ENCODE results near the gene TSPAN14. TPM values are rescaled to one million over a fixed set of nuclear protein-coding genes. Genes with fewer than 3 reads are reported as not detected.

The TSPAN14 gene
- polyA plus RNA-seq, 3 donors = 123 to 160 (median 146) TPM

DNA sequence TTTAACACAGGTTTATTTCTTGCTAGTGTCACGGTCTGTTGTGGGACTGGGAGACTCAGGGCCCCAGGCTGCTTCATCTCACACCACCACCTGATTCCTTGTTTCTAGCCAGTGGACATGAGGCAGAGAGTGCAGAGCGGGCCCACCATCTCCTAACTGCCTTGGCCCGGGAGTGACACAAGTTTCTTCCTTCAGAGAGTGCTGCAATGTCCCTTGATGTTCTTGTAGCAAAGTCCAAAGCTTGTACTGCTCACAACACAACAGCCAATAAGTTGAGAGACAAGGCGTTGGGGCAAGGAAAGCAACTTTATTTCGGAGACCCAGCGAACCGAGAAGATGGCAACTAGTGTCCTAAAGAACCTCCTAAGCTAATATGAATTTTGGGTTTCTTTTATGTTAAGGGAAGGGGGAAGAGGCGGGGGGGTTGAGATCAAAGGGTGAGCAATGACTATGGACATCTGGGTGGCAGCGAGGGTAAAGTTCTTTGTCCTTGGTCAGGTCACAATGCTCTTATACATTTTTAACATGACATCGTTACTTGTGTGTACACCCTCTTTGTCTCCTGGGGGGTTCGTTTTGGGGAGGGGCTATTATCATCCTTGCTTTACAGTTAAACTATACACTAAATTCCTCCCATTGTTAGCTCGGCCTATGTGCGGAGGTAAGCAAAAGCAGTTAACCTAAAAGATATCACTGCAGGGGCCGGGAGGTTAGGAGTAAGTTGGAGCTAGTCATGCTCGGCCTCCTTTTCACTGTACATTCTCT, 115.2 kb downstream of the TSPAN14 start:
- no peaks in the 10 kb centered on the region for H3K36me3 Mint-ChIP-seq

DNA sequence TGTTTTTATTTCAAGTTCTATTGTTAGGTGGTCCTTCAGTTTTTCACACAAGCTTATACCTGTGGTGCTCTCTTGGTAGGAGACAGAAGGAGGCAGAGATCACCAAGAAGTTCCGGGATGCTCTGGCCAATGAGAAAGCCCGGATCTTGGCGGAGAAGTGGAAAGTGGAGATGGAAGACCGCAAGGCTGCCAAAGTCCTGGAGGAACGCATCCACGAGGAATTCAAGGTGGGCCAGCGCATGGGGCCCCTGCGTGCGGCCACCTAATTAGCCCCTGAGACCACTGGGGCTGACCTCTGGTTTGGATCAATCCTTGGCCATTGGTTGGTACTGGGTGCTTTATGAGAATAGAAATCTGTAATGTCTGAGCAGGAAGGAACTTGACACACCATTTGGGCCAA, 117.2 kb downstream of the TSPAN14 start:
- 99% methylated on average over 9 of the region's 9 CpGs for WGBS (ENCODE audit: insufficient coverage)
- Histone ChIP-seq H3K9me3 (replicated peaks in 1 of 2; ENCODE audit: control insufficient read depth in 1 of 2, insufficient read depth in 1 of 2, low read length in 2 of 2) (no peaks in the 10 kb centered on the region), H3K4me3 (replicated peaks in 1 of 3; ENCODE audit: low read depth in 2 of 3, low read length in 3 of 3) (no peak overlapping the region), H4K20me1 (ENCODE audit: insufficient read depth, low read length) (no peaks in the 10 kb centered on the region), H2AFZ (ENCODE audit: insufficient read depth, low read depth, low read length, poor library complexity, severe bottlenecking) (no peak overlapping the region), H3K36me3 (replicated peaks in 1 of 2; ENCODE audit: control insufficient read depth in 1 of 2, insufficient read depth in 2 of 2, low read length in 2 of 2) (no peaks in the 10 kb centered on the region), H3K4me2 (replicated peaks; ENCODE audit: extremely low read depth, low read length, poor library complexity, severe bottlenecking) (no peak overlapping the region), H3K9ac (ENCODE audit: insufficient read depth, low read length, poor library complexity, severe bottlenecking) (no peak overlapping the region), H3K27me3 (ENCODE audit: control insufficient read depth in 2 of 2, insufficient read depth in 2 of 2, low read length in 2 of 2) (no peaks in the 10 kb centered on the region), H3K4me1 (ENCODE audit: control insufficient read depth in 1 of 2, insufficient read depth in 2 of 2, low read length in 2 of 2) (no peaks in the 10 kb centered on the region), H3K79me2 (ENCODE audit: insufficient read depth, low read length) (no peaks in the 10 kb centered on the region), H3K27ac (ENCODE audit: low read depth in 1 of 2, low read length in 2 of 2) (no peak overlapping the region)
- H3K4me3 Mint-ChIP-seq = no peak overlapping the region
- no peak for DNase-seq
- intact Hi-C loops (cut with micrococcal nuclease) = no loop called here
- H3K27ac Mint-ChIP-seq = no peak overlapping the region
- no peaks in the 10 kb centered on the region for H3K4me1 Mint-ChIP-seq
- H3K36me3 Mint-ChIP-seq = no peaks in the 10 kb centered on the region
- peaks cover 0 to 4% (median 0%) of the 10 kb centered on the region in 7 donors for H3K9me3 Mint-ChIP-seq
- TF ChIP-seq, protein P1, sequence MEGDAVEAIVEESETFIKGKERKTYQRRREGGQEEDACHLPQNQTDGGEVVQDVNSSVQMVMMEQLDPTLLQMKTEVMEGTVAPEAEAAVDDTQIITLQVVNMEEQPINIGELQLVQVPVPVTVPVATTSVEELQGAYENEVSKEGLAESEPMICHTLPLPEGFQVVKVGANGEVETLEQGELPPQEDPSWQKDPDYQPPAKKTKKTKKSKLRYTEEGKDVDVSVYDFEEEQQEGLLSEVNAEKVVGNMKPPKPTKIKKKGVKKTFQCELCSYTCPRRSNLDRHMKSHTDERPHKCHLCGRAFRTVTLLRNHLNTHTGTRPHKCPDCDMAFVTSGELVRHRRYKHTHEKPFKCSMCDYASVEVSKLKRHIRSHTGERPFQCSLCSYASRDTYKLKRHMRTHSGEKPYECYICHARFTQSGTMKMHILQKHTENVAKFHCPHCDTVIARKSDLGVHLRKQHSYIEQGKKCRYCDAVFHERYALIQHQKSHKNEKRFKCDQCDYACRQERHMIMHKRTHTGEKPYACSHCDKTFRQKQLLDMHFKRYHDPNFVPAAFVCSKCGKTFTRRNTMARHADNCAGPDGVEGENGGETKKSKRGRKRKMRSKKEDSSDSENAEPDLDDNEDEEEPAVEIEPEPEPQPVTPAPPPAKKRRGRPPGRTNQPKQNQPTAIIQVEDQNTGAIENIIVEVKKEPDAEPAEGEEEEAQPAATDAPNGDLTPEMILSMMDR (IDR thresholded peaks at IDR 0.05) = no peak
- H3K27me3 Mint-ChIP-seq (ENCODE audit: low read depth in 3 of 3) = peaks cover 2 to 9% (median 7%) of the 10 kb centered on the region in 3 donors

More for the DNA sequence above, 115.2 kb downstream of the TSPAN14 start:
- H3K9me3 ChIP-seq (replicated peaks in 1 of 2; ENCODE audit: control insufficient read depth in 1 of 2, insufficient read depth in 1 of 2, low read length in 2 of 2) = no peaks in the 10 kb centered on the region
- intact Hi-C loops (cut with micrococcal nuclease) = no loop called here
- no peaks in the 10 kb centered on the region for H3K4me1 ChIP-seq (ENCODE audit: control insufficient read depth in 1 of 2, insufficient read depth in 2 of 2, low read length in 2 of 2)
- Mint-ChIP-seq H3K27ac (no peak overlapping the region), H3K4me1 (no peaks in the 10 kb centered on the region), H3K9me3 (peaks cover 0 to 2% (median 0%) of the 10 kb centered on the region in 7 donors), H3K4me3 (no peak overlapping the region), H3K27me3 (ENCODE audit: low read depth in 3 of 3) (peaks cover 2 to 11% (median 9%) of the 10 kb centered on the region in 3 donors)
- H3K9ac ChIP-seq (ENCODE audit: insufficient read depth, low read length, poor library complexity, severe bottlenecking) = no peak overlapping the region
- no peak overlapping the region for H3K27ac ChIP-seq (ENCODE audit: low read depth in 1 of 2, low read length in 2 of 2)
- TF ChIP-seq, protein P1 (IDR thresholded peaks at IDR 0.05) = no peak
- 97% methylated on average over 5 of the region's 15 CpGs for WGBS (ENCODE audit: insufficient coverage)
- peaks cover 0 to under 1% of the 10 kb centered on the region in 2 donors for H3K27me3 ChIP-seq (ENCODE audit: control insufficient read depth in 2 of 2, insufficient read depth in 2 of 2, low read length in 2 of 2)
- no peaks in the 10 kb centered on the region for H3K36me3 ChIP-seq (replicated peaks in 1 of 2; ENCODE audit: control insufficient read depth in 1 of 2, insufficient read depth in 2 of 2, low read length in 2 of 2)
- H4K20me1 ChIP-seq (ENCODE audit: insufficient read depth, low read length) = no peaks in the 10 kb centered on the region
- no peak for DNase-seq
- H3K79me2 ChIP-seq (ENCODE audit: insufficient read depth, low read length) = no peaks in the 10 kb centered on the region
- no peak overlapping the region for H3K4me3 ChIP-seq (replicated peaks in 1 of 3; ENCODE audit: low read depth in 2 of 3, low read length in 3 of 3)
- H2AFZ ChIP-seq (ENCODE audit: insufficient read depth, low read depth, low read length, poor library complexity, severe bottlenecking) = no peak overlapping the region
- H3K4me2 ChIP-seq (replicated peaks; ENCODE audit: extremely low read depth, low read length, poor library complexity, severe bottlenecking) = no peak overlapping the region

Data from CD14-positive monocyte (primary cell).